HG03135 (cell line): Measurements from ENCODE around the gene VAV2.

Experiments used
- ATAC-seq: cut with Tn5 transposase; IDR thresholded peaks from one replicate; pipeline ENCODE4 v1.9.1; 2021; ENCODE audit warnings: mild to moderate bottlenecking, moderate library complexity; ENCODE audit not compliant: unreplicated experiment

The VAV2 gene

DNA sequence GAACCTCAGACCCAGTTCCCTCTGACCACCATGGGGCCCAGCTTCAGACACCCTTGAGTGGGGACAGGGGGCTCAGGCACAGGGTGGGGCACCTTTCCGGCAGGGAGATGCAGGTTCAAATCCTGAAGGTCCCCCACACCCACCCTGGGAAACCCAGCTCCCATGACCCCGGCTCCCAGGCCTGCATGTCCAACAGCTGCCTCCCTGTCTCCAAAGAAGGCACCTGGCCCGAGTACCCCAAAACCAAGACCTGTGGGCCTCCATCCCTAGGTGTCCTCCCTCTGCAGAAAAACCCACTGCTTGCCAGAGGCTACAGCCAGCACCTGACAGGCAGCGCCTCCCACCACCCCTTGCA, 38.5 kb downstream of the VAV2 start:
- no peak for ATAC-seq

DNA sequence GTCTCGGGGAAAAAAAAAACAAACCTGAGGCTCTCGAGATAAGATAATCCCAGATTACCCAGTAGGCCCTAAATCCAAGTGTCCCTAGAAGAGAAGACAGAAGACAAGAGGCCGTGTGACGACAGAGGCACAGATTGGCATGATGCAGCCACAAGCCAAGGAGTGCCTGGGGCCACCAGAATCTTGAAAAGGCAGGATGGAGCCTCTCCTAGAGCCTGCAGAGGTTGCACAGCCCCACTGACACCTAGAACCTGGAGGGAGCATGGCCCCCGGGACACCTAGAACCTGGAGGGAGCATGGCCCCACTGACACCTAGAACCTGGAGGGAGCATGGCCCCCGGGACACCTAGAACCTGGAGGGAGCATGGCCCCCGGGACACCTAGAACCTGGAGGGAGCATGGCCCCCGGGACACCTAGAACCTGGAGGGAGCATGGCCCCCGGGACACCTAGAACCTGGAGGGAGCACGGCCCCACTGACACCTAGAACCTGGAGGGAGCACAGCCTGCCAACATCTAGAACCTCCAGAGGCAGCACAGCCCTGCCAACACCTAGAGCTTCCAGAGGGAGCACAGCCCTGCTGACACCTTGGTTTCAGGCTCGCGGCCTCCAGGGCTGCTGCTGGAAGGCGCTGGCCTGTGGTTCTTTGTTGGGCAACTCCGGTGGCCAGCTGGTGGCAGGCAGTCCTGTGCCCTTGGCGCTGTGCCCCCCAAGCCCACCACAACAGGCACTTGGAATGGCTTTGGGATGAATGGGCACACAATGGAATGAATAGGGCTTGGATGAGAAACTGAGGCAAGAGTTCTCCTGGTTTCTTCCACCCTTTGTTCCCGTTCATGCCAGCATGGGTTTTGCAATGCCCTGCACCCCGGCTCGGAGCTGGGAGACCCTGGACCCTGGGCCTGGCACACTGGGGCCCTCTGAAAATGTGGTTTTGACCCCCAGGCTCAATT, 39.2 kb downstream of the VAV2 start:
- no peak for ATAC-seq

DNA sequence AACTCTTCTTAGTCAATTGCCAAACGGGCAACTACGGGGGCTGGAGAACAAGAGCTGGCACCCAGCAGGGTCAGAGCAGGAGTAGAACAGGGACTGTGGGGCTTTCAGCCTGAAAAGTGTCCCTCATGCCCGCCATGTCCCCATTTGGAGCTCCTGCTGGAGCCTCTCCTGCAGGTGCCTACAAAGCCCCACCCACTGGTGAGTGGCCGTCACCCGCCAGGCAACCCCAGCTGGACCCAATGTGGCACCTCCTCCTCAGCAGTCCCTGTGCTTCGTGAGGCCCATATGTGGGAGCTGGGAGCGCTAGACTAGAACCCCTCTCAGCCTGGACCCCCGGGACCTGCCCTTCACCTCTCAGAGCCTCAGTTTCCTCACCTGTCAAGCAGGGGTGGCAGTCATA, 40.9 kb downstream of the VAV2 start:
- no peak for ATAC-seq

DNA sequence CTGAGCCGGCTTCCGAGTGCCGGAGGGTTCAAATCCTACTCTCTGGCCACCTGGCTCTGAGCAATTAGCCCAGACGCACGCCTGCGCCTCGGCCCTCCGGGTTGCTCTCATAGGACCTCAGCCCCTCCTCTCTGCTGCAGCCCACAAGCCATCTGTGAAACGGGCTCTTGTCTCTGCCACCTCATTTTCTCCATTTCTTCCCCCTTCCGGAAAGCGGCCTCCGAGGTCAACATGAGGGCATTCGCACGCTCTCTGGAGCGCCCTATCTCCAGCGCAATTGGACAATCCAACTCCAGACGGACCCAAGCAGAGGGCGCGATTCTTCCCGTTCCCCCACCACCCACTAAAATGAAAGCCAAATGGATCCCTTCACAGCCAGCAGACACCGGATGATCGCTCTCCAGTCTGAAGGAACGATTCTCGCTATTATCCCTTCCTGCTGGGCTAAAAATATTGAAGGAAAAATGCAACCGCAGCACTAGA, 41.5 kb downstream of the VAV2 start:
- no peak for ATAC-seq

DNA sequence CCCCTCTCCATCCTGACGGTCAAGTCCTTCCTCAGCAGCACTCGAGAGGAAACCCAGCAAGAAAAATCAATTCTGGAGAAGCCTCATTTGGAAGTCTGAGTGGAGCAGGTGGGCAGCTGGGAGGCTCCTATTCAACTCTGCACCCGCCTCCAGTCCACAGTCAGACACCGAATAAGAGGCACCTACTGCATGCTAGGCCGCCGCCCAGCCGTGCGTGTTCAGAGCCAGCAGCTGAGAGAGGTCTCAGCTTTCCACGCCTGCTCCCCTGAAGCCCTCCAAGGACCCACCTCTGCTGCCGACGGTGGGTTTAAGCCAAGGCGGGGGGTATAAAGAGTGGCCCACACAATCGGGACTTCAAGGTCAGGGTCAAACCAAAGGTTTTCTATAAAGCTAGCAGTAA, 41.9 kb downstream of the VAV2 start:
- ATAC-seq: no peak

DNA sequence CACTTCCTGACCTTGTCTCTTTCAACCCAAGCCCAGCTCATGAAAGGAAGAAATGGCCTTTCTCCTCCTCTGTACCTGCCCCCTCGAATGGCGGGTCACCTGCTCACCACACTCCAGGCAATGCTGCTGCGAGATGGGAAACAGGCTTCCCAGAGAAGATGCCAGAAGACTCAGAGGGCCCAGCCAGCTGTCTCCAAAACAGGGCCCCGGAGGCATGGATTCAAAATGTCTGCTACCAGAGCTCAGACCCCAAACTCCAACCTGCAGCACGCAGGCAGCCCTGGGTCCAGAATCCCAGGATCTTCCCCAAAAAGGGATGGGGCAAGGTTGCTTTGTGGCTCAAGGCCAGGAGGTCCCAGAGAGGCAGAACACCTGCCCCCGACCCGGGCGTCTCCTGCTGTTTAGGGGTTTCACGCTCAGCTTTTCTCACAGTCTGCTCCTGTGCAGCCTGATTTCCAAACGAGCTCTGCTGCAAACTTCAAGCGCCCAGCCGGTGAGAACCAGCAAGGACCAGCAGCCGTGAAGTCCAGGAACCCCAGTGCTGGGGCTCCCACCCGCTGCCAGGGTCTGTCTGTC, 42.5 kb downstream of the VAV2 start:
- ATAC-seq: no peak

DNA sequence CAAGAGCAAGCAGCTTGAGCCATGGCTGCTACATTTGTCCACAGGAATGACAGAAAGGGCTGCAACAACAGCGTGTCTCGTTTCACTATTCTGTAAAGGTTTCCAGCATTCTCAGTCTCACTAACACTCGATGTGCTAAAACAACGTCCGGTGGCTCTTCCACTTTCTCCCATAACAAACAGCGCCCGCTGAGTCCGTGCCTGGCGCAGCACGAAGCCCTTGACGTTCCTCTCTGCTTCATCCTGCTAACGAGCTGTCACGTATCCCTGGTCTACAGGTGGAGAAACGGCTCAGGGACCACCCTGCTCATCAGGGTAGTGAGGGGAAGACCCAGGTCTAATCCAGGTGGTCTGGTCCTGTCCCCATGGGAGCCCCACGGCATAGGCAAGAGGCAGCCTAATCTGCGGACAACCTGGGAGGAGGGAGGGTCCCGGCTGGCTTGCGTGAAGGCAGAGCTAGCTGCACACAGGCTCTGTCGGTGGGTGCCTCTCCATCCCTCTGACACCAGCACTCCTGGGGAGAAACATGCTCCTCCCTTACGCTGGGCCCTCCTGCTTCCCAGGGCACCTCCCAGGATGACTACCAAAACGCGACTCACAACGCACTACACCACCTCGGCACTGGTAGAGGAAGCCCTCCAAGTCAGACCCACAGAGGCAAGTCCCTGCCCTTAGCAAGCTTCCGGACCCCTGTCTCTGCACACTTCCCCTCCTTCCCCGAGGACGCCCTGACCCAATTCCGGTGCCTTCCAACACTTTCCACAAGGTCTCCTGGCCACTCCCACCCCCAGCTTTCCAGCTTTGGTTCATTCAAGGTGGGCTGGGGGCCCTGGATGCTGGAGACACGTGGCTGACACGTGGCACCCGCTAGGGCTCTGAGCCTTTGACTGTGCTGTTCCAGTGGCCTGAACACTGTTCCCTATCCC, 43.3 kb downstream of the VAV2 start:
- no peak for ATAC-seq

DNA sequence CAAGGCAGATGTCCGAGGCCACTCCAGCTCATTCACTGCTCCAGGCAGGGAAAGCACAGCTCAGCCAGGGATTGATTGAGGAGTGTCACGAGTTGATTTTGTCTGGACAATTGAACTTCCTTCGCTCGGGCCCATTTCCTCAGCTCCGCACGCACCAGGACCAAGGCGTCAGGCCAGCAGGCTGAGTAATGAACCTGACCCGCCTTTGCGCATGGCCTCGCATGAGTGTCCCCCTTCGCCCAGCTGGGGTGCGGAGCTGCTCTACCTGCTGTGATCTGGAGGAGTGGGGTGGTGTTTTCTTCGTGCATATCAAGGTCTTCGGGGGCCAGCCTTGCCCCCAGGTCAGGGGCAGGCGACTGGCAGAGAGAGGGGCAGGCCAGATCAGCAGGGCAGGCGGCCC, 44.0 kb downstream of the VAV2 start:
- no peak for ATAC-seq

DNA sequence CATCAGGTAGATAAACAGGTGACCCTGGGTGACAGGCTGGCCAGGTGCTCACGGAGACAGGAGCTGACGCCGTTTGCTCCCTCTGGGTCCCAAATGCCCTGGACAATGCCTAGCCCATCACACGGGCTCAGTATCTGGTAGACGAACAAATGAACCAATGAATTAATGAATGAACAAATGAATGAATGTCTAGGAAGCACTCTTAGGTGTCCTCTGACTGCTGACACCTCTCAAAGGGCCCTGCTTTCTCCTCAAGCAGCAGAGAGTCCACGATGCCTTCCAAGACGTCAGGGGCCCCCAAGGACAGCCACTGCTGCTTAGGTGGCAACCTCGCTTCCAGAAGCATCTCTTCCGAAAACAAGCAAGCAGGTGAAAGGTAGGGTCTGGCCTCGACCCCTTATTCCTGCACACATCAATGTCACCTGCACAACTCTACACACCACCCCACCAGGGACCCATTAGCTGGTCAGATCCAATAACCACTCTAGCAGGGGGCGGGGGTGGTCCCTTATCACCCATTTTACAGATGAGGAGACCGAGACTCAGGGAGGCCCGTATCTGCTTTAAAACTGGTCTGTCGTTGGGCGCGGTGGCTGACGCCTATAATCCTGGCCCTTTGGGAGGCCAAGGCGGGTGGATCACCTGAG, 45.2 kb downstream of the VAV2 start:
- no peak for ATAC-seq

DNA sequence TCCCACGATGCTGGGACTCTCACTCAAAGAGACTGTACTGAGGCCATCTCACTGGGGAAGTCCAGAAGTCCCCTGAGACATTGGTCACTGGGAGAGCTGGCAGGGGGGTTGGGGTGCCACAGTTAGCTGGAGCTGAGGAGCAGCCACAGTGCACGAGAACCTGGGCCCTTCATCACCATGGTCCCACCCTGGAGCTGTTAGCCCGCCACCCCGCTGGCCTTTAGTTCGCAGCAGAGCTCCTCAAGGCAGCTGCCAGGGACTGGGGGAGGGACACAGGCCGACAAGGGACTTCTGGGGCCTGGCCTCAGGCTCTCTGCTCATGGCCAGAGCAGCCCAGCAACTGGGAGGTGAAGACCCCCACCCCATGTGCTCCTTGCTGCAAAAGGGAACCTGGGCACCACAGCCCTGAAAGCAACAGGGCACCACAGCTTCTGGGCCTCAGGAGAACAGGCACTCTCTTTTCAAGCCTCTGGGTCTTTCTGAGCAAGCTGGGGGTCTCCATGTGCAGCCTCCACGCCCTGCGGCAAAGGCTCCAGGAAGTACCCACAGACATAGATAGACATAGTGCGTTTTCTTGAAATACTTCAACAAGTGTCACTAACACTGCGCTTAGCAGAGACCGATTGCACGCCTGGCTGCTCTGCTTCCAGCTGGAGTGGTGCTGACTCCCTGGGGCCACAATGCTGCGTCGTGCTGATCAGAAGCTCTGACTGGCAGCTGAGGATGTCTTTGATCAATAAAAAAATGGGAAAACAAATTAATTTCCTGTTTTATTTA, 46.0 kb downstream of the VAV2 start:
- ATAC-seq: peak; percentile 43

DNA sequence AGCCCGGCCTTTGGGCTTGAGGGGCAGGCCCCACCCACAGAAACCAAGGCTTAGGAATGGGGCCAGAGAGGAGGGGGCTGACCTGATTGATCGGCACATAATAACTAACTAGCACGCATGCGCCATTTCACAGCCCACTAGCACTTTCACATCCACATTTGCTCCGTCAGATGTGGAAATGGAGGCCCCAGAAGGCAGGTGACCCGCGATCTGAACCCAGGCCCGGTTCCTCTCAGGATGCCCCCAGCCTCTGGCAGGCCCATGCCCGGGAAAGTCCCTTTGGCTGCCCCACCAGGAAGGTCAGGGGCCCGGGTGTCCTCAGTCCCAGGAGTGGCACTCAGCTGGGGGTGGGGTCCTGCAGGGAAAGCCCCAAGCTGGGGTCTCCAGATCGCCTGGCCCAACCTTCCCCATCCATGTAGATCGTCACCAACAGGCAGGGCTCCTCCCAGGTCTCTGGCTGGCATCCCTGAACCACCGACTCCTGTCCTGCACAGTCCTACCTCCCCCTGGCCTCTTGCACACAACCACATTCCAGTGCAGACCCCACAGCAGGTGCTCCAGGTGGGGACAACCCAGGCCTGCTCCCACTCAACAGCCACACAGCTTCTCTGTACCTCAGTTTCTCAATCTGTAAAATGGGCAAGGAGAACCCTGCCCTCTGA, 46.7 kb downstream of the VAV2 start:
- peak; percentile 49 for ATAC-seq

DNA sequence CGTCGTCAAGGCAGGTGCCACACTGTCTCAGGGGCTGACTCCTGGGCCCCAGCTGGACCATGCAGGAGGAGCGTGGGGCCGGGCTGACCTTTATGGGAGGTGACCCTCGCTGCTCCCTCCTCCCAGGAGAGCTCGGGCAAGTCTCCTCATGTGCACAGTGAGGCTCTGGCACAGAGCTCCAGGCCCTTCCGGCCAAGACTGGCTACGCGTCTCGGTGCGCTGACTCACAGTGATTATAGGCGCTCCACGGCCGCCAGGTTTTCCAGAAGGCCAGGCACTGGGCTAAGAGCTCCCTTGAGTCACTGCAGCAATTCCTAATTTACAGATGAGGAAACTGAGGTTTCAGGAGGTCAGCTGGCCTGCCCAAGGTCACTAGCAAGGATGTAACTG, 47.4 kb downstream of the VAV2 start:
- no peak for ATAC-seq

DNA sequence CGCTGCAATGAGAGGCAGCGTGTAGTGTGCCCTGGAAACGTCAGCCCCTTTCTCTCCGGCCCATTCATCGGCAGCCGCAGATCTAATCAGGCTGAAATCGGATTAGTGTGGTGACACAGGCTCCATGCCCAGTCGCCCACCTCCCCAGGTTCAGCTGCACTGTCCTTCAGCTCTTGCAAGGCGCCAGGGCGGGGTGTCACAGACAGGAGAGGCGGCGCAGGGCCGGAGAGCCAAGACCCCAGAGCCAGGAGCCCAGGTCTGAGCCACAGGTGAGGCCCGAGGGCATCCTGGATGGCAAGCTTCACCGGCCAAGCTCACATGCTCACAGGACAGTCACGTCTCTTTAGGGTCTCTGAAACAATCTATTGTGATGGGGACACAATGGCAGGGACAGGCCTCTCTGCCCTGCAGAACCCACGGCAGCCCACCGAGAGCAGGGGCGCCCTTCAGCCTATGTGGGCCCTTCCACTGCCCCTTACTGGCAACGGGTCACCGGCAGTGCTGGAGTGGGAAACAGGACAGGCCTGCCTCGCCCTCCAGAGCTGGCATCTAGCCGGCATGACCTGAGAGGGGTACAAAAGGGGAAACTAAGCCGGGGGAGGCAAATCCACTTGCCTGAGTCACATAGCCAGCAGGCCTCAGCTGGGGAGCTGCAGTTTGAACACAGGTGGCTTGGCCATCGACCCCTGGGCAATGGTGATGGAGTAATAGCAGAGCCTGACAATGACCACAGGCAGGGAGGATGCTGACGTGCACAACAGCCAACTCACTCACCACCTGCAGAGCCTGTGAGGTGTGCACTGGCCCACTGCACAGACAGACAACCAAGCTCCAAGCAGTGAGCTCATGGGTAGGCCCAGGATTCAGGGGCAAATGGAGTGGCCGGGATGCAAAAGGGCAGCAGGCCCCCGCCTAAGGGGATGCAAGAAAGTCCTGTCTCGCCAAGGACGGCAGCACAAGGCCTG, 48.1 kb downstream of the VAV2 start:
- ATAC-seq: no peak

DNA sequence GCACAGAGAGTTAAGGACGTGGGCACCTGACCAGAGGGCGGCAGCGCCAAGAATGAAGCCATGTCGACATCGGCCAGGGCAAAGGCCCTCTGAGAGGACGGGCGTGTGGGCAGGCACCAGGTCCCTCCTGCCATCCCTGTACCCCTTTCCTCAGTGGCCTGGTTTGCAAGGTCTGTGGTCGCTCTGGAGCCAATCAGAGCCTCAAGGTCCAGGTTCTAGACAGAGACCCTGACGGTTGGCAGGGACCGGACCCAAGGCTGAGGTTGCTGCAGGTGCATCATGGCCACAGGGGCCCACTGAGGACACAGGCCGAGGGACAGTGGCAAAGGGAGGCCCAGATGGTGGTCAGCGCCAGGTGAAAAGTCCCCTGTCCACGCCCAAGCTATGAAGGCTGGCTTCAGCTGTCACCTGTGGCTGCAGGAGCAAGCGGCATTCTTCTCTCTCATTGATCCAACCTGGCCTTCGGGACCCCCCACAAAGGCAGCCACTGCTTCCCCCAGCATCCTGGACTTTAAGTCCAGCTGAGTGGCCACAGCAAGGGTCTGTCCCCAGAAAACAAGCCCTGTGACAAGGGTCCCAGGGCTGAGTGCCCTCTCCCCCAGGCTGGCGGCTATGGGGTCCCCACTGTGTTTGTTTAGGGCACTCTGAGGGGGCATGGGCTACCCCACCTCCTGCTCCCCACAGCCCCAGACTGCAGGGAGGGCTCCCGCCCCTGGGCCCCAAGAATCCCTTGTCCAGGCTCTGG, 48.9 kb downstream of the VAV2 start:
- ATAC-seq: no peak

DNA sequence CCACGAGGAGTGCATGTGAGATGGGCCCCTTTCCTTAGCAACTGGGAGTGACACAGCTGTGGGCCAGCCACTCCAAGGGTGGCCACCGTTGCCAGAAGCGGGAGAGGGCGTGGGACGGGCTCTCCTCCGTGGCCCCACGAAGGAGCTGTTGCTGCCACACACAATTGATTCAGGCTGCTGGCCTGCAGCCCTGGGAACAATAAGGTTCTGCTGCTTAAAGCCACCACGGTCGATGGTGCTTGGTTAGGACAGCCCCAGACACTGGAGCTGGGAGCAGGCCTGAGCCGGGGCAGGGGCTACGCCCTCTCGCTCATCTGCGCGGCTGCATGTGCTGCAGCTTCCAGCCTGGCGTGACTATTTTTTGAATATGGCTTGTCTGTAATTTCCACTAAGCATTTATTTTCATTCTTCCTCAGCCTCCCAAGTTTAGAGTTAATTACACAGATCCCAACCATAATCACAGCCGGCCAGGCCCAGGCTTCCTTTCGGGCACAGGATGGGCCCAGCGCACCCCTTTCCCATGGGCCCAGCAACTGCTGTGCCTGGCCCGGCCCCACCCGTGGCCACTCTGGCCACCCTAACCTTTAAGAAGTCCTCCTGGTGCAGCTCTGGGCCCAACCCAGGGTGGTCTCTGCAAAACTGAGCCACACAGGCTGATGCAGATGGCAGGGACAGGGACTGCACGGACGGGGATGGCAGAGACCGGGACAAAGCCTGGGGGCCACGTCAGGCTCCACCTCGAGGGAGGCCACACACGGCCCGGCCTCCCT, 49.7 kb downstream of the VAV2 start:
- ATAC-seq: no peak

DNA sequence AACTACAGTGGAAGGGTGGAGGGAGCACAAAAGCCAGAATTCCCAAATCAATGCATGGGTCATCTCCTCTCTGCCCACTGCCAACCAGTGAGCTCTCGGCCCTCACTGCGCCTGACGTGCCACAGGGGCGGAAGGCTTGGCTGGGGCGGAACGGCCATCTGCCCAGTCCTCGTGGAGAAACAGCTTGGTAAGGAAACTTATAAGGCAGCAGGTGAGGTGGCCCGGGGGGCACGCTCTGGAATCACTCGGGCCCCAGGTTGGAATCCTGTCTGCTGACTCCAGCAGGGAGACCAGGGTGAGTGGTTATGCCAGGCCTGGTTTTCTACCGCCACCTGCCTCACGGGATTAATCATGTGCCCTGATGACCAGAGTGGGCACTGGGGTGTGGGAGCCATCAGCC, 52.3 kb downstream of the VAV2 start:
- ATAC-seq: no peak

DNA sequence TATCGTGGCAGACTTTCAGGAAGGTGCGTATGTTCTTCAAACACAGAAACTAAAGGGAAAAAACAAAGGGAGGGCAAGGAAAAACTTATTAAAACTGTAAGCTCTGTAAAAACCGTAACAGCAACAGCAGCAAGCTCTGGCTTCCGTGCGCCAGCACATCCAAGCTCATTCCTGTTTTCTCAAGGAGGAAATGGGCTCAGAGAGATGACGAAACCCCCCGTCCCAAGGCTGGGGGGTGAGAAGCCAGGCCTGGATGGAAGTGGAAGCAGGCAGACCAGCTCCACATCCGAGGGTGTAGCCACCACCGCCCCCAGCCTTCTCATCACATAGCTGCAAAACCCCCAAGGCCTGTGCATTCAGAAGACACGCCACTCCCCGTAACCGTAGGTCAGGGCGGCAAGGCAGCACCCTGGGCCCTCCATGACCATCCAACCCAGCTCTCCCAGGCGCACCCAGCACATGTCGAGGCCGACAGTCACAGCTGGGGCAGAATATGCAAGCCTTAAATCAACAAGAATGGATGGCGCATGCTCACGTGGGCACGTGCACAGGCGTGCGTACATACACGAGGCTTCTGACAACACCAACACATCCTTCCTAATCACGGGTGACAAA, 52.8 kb downstream of the VAV2 start:
- ATAC-seq: no peak
